Mesothelial cell of epicardium (in vitro differentiated cells): Measurements from ENCODE around the gene CLNK. TPM values are rescaled to one million over a fixed set of nuclear protein-coding genes. Genes with fewer than 3 reads are reported as not detected.

Experiments
- DNase-seq, 2 experiments: peaks; one replicate each; pipeline ENCODE4 v3.0.0; 2021; ENCODE audit warnings: low spot score in 2 of 2; ENCODE audit not compliant: unreplicated experiment in 2 of 2
- H3K27ac Mint-ChIP-seq: 2 replicates; pipeline ENCODE4 v1.8.0; 2021; ENCODE audit warnings: mixed read lengths
- H3K27me3 Mint-ChIP-seq: 2 replicates; pipeline ENCODE4 v1.8.0; 2021; ENCODE audit warnings: low read depth, mixed read lengths
- H3K36me3 Mint-ChIP-seq: 2 replicates; pipeline ENCODE4 v1.8.0; 2021; ENCODE audit warnings: mixed read lengths
- H3K4me1 Mint-ChIP-seq: 2 replicates; pipeline ENCODE4 v1.8.0; 2021; ENCODE audit warnings: mixed read lengths
- H3K4me3 Mint-ChIP-seq: 2 replicates; pipeline ENCODE4 v1.8.0; 2021; ENCODE audit warnings: mild to moderate bottlenecking, moderate library complexity, mixed read lengths
- H3K9me3 Mint-ChIP-seq: 2 replicates; pipeline ENCODE4 v1.8.0; 2021; ENCODE audit warnings: mixed read lengths
- CTCF ChIP-seq: fragments of 200-600 bp; sonication (generic); IDR thresholded peaks from one replicate; pipeline ENCODE4 v1.5.0; 2021; ENCODE audit warnings: antibody characterized with exemption; ENCODE audit not compliant: unreplicated experiment
- total RNA-seq: library from RNA; stranded (reverse); gene quantifications from 3 replicates; pipeline ENCODE4 v1.2.1, GENCODE V29; 2021

Gene CLNK
- total RNA-seq, 1 donor from 2014 or later = not detected

- H3K4me3 Mint-ChIP-seq = no peak overlapping the region
- peaks cover 12% of the 10 kb centered on the region for H3K36me3 Mint-ChIP-seq
- TF ChIP-seq CTCF = no peak
- no peaks in the 10 kb centered on the region for H3K27me3 Mint-ChIP-seq
- H3K27ac Mint-ChIP-seq = peak overlapping the region; percentile 27
- no peak for DNase-seq
- H3K4me1 Mint-ChIP-seq = peaks cover 48% of the 10 kb centered on the region
- H3K9me3 Mint-ChIP-seq = peaks cover 14% of the 10 kb centered on the region
These were observed 36.7 kb downstream of the CLNK start for GRCh38 chr4:10647846-10648245.

GRCh38 chr4:10643600-10644425, 40.8 kb downstream of the CLNK start:
- Mint-ChIP-seq H3K36me3 (peaks cover 13% of the 10 kb centered on the region), H3K9me3 (peaks cover 13% of the 10 kb centered on the region), H3K27me3 (no peaks in the 10 kb centered on the region), H3K27ac (peak overlapping the region; percentile 21), H3K4me3 (no peak overlapping the region), H3K4me1 (peaks cover 53% of the 10 kb centered on the region)
- DNase-seq = no peak
- no peak for TF ChIP-seq CTCF

GRCh38 chr4:10640561-10641201, 43.9 kb downstream of the CLNK start:
- Mint-ChIP-seq H3K27me3 (no peaks in the 10 kb centered on the region), H3K9me3 (no peaks in the 10 kb centered on the region), H3K4me1 (peaks cover 50% of the 10 kb centered on the region), H3K4me3 (no peak overlapping the region), H3K27ac (peak overlapping the region; percentile 94), H3K36me3 (peaks cover 3% of the 10 kb centered on the region)
- DNase-seq = no peak
- no peak for TF ChIP-seq CTCF

- Mint-ChIP-seq H3K9me3 (no peaks in the 10 kb centered on the region), H3K27ac (no peak overlapping the region), H3K36me3 (peaks cover 3% of the 10 kb centered on the region), H3K4me1 (peaks cover 49% of the 10 kb centered on the region), H3K4me3 (no peak overlapping the region), H3K27me3 (peaks cover 5% of the 10 kb centered on the region)
- no peak for DNase-seq
- TF ChIP-seq CTCF = no peak
These were observed 44.9 kb downstream of the CLNK start for GRCh38 chr4:10639664-10640063.

GRCh38 chr4:10639100-10639499, 45.5 kb downstream of the CLNK start:
- peaks cover 7% of the 10 kb centered on the region for H3K27me3 Mint-ChIP-seq
- no peaks in the 10 kb centered on the region for H3K9me3 Mint-ChIP-seq
- H3K4me3 Mint-ChIP-seq = no peak overlapping the region
- DNase-seq = no peak
- no peak overlapping the region for H3K27ac Mint-ChIP-seq
- H3K4me1 Mint-ChIP-seq = peaks cover 50% of the 10 kb centered on the region
- TF ChIP-seq CTCF = no peak
- H3K36me3 Mint-ChIP-seq = peaks cover 3% of the 10 kb centered on the region
